Aorta (tissue), 5 donors: ENCODE results near the gene RCL1. TPM values are rescaled to one million over a fixed set of nuclear protein-coding genes. Genes with fewer than 3 reads are reported as not detected.

ENCODE experiments used
- ATAC-seq: fragments of 200-7000 bp; cut with Tn5 transposase; one replicate; pipeline ENCODE4 v1.9.1; 2022; ENCODE audit warnings: moderate library complexity; ENCODE audit not compliant: low FRiP score
- DNase-seq, 2 donors: peaks; one replicate each; pipeline ENCODE4 v3.0.0-alpha.2; 2020
- H3K27ac ChIP-seq, 2 donors: one replicate each; pipeline ENCODE4 v1.5.1; 2013; ENCODE audit warnings: low read length in 2 of 2, mild to moderate bottlenecking in 2 of 2, moderate library complexity in 2 of 2, control low read depth in 1 of 2, inconsistent platforms in 1 of 2, low read depth in 1 of 2
- H3K27me3 ChIP-seq, 2 donors: one replicate each; pipeline ENCODE4 v1.6.1; 2013; ENCODE audit warnings: control low read depth in 1 of 2, low read length in 1 of 2, mild to moderate bottlenecking in 1 of 2, moderate library complexity in 1 of 2; ENCODE audit not compliant: insufficient read depth in 2 of 2, control insufficient read depth in 1 of 2
- H3K36me3 ChIP-seq, 2 donors: one replicate each; pipeline ENCODE4 v1.6.1; 2013; ENCODE audit warnings: control low read depth in 1 of 2, low read length in 1 of 2, mild to moderate bottlenecking in 1 of 2; ENCODE audit not compliant: insufficient read depth in 2 of 2, control insufficient read depth in 1 of 2
- H3K4me1 ChIP-seq, 2 donors: one replicate each; pipeline ENCODE4 v1.6.1; 2013; ENCODE audit warnings: low read length in 2 of 2, control low read depth in 1 of 2, mild to moderate bottlenecking in 1 of 2, moderate library complexity in 1 of 2; ENCODE audit not compliant: insufficient read depth in 2 of 2, control insufficient read depth in 1 of 2
- H3K4me3 ChIP-seq, 2 donors: one replicate each; pipeline ENCODE4 v1.5.1; 2013; ENCODE audit warnings: low read length in 2 of 2, control low read depth in 1 of 2, mild to moderate bottlenecking in 1 of 2
- H3K9me3 ChIP-seq: one replicate; pipeline ENCODE4 v1.6.1; 2013; ENCODE audit warnings: mild to moderate bottlenecking, low read length; ENCODE audit not compliant: control insufficient read depth
- WGBS, 2 donors: extraction: QIAGEN DNeasy Blood & Tissue Kit; methylation state at CpG; one replicate each; pipeline ENCODE4 v1.1.7; 2013; 5-methylcytosine and 5-hydroxymethylcytosine counted together
- intact Hi-C, 2 donors: fragments of 100-400 bp; cut with DNase I; formaldehyde crosslinking; loops; one replicate each; pipeline versions ENCODE4 v1.14.2 to v1.15.0; 2022
- polyA plus RNA-seq, 2 donors: library from polyadenylated mRNA; stranded (reverse); fragments of 200-250 nt; gene quantifications; one replicate each; pipeline ENCODE4 v1.2.3, GENCODE V29; 2013
- total RNA-seq, 2 donors: library from RNA; stranded (reverse); fragmentation: NEBNext Ultra II Directional; extraction: Animal tissue kit (Norgen Biotek cat#: 25700); gene quantifications; one replicate each; pipeline ENCODE4 v1.2.1, GENCODE V29; 2021
- donor health status: healthy with polysubstance abuse.
- donor health status: Bipolar disorder and iron deficiency.
- donor health status: DM: no; HTN: no; CAD: no.
- donor health status: DM: no; HTN: no; CAD: no.
- donor health status: DM: yes; HTN: yes; CAD: no.

The RCL1 gene
- total and polyA plus RNA-seq, 4 donors: 10.8 to 41.9 (median 26.8) TPM

DNA sequence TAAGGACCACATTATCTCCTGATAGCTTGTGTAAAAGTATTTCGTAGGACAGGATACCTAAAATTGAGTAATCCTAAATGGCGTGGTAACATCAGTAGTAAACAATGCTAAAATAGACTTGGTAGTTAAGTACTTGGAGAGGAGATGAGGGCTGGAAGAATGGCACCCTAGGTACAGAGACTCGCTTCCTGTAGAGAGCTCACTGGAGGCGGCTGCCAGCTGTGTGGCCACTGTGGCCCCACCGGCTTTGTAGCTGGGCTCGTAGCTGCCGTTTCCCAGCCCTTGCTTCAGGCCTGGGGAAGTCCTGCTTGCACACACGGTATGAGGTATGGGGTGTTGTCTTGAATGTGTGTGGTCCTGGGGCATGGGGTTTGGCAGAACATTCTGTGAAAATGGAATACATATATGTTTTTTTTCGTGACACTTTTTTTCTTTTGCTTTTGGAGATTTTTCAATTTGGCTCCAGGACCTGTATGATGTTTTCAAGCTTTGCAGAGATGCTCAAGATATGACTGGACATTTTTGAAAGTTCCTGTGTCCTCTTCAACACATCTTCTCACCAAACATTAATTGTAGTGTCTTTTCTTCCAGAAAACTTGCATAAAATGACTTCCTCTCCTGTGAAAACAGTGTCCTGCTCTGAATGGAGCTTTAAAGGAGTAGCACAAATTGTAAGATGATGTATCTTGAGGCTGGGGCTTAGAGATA lies 58.0 kb downstream of the RCL1 start:
- peaks cover 3% of the 10 kb centered on the region in 2 donors for H3K36me3 ChIP-seq
- no peaks in the 10 kb centered on the region for H3K9me3 ChIP-seq
- H3K4me1 ChIP-seq: peaks cover 0 to 7% of the 10 kb centered on the region in 2 donors
- H3K4me3 ChIP-seq: no peak overlapping the region
- WGBS, 2 donors: 57 to 58% methylated on average over 9 of the region's 9 CpGs
- DNase-seq (no peak), ATAC-seq (peak; percentile 53)
- intact Hi-C loops: loop anchor here in 1 of 2 donors (5.0 kb wide), 1 partner anchor 88 kb away; no protein-coding TSS in a partner anchor
- peak overlapping the region in 1 of 2 donors; percentile 81 for H3K27ac ChIP-seq
- H3K27me3 ChIP-seq: no peaks in the 10 kb centered on the region

DNA sequence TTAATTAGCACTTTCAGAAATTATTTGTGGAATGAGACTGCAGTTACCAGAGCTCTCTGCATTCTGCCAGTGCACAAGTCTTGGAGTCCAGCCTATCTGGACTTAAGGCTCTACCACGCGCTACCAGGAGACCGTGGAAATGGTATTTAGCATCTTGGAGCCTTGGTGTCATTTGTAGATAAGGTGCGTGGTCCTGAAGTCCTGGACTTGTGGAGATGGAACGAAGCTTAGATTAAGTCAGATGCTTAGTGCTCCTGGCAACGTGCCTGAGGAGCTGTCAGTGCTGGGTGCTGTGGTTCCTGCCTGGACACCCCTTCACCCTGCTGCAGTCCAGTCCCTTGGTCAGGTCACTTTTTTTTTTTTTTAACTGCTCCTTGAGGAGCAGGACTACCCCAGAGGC lies 59.7 kb downstream of the RCL1 start:
- DNase-seq: no peak
- H3K36me3 ChIP-seq: peaks cover 3% of the 10 kb centered on the region in 2 donors
- no peak overlapping the region for H3K4me3 ChIP-seq
- peaks cover 0 to 14% of the 10 kb centered on the region in 2 donors for H3K4me1 ChIP-seq
- ATAC-seq: no peak
- no peaks in the 10 kb centered on the region for H3K9me3 ChIP-seq
- H3K27me3 ChIP-seq: no peaks in the 10 kb centered on the region
- peak overlapping the region in 1 of 2 donors; percentile 63 for H3K27ac ChIP-seq
- WGBS, 2 donors: 62 to 78% methylated on average over 6 of the region's 6 CpGs
- intact Hi-C loops: loop anchor here in 1 of 2 donors (5.0 kb wide), 1 partner anchor 90 kb away; no protein-coding TSS in a partner anchor

DNA sequence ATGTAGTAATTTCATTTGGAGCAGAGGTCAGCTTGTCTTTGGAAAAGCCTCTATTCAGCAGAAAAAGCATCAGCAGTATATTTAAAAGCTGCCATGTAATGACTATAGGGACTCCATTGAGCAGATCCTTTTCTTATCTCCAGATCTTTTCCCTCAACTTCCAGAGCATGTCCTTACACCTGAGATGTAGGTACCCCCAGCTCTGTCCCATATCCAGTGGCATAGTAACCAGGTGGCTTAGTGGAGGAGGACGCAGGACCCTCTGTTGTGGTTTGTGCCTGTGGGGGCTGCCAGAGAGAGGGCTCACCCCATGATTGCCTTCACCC lies 61.5 kb downstream of the RCL1 start:
- intact Hi-C loops: loop anchor here in 1 of 2 donors (5.0 kb wide), 1 partner anchor 92 kb away; no protein-coding TSS in a partner anchor
- Histone ChIP-seq H3K36me3 (peaks cover 3% of the 10 kb centered on the region in 2 donors), H3K4me3 (no peak overlapping the region), H3K4me1 (peaks cover 4 to 12% of the 10 kb centered on the region in 2 donors), H3K27ac (peak overlapping the region in 1 of 2 donors; percentile 57), H3K27me3 (no peaks in the 10 kb centered on the region), H3K9me3 (no peaks in the 10 kb centered on the region)
- WGBS, 2 donors: 100% methylated on average over 1 of the region's 1 CpG
- ATAC-seq (no peak), DNase-seq (no peak)

DNA sequence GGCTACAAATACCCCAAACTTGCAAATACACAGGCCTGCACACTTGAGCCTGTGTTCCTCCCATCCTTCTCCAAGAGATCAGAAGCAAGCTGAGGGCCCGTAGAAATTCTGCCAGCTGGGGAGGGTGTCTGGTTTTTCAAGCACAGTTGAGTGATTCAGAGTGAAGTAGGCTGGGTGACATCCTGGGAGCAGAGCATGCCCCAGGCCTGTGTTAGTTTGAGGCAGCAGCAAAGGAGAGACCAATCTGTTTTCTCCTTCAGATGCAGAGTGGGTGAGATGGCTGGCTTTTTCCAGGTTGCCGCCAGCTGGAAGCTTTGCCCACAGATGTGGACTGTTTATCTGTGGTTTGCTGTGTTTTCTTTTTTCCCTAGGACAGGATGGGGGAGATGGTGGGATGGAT lies 63.1 kb downstream of the RCL1 start:
- peak overlapping the region; percentile 69 to 77 for H3K27ac ChIP-seq
- WGBS, 2 donors: 10 to 11% methylated on average over 2 of the region's 2 CpGs

DNA sequence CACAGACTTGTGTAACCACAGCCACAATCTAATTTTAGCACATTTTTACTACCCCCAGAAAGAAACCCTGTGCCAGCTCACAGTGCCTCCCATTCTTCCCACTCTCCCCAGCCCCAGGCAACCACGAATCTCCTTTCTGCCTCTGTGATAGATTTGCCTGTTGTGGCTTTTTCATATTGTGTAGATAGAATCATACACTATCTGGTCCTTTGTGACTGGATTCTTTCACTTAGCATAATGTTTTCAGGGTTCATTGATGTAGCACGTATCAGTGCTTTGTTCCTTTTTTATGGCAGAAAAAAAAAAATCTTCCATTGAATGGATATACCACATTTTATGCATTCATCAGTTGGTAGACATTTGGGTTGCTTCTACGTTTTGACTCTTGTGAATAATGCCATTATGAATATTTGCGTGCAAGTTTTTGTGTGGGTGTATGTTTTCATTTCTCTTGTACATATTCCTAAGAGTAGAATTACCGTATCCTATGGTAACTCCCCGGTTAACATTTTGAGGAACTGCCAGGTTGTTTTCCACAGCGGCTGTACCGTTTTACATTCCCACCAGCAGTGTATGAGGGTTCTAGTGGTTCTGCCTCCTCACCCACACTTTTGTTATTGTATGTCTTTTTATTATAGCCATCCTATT lies 64.5 kb downstream of the RCL1 start:
- ATAC-seq (no peak), DNase-seq (no peak)
- Histone ChIP-seq H3K27ac (peak overlapping the region; percentile 28 to 32), H3K4me1 (peaks cover 9 to 11% of the 10 kb centered on the region in 2 donors), H3K36me3 (peaks cover 0 to 3% of the 10 kb centered on the region in 2 donors), H3K9me3 (no peaks in the 10 kb centered on the region), H3K4me3 (no peak overlapping the region), H3K27me3 (no peaks in the 10 kb centered on the region)
- WGBS, 2 donors: 62% methylated on average over 8 of the region's 8 CpGs
- intact Hi-C loops: no loop called here

More for the DNA sequence above, 63.1 kb downstream of the RCL1 start:
- no peaks in the 10 kb centered on the region for H3K9me3 ChIP-seq
- peak; percentile 65 to 76 for DNase-seq
- peaks cover 0 to 3% of the 10 kb centered on the region in 2 donors for H3K36me3 ChIP-seq
- no peaks in the 10 kb centered on the region for H3K27me3 ChIP-seq
- no peak overlapping the region for H3K4me3 ChIP-seq
- peaks cover 4 to 9% of the 10 kb centered on the region in 2 donors for H3K4me1 ChIP-seq
- peak; percentile 67 for ATAC-seq
- intact Hi-C loops: no loop called here

DNA sequence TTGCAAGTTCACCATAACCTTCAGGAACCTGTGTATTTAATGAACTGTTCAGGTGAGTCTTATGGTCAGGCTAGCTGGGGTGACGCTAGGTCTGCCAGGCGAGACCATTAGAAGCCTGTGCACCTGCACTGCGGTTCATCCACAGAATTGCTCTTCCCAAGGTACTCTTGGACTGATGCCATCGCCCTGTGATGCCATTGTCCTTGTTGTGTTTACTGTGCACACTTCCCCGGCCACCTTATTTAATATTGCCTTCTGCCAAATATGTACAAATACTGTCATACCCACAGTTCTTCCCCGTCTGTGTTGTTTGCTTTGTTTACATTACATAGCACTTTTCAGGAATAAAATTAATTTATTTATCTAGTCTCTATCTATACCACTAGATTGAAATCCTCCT lies 66.3 kb downstream of the RCL1 start:
- Histone ChIP-seq H3K4me1 (peaks cover 16 to 18% of the 10 kb centered on the region in 2 donors), H3K4me3 (no peak overlapping the region), H3K27ac (peak overlapping the region in 1 of 2 donors; percentile 12), H3K27me3 (no peaks in the 10 kb centered on the region), H3K36me3 (no peaks in the 10 kb centered on the region), H3K9me3 (no peaks in the 10 kb centered on the region)
- DNase-seq: no peak
- intact Hi-C loops: no loop called here
- ATAC-seq: no peak
- WGBS, 2 donors: 92 to 96% methylated on average over 6 of the region's 6 CpGs

DNA sequence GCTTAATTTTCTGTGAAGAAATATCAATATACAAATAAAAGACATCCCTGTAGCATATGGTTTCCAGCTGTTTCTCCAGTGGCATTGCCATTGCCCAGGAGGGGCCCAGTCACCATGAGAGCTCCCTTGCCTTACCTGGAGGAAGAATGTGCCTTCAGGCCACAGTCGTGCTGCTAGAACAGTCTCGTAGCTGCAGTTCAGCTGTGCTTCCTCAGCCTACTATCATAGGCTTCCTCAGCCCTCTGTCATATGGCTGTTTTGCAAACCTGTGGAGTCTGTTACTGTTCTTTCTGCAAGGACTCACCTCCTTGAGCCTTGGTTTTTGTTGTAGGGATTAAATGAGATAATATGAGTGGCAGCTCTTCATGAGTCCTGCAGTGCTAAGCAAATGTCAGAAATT lies 67.6 kb downstream of the RCL1 start:
- no peak overlapping the region for H3K27ac ChIP-seq
- 71 to 97% methylated on average over 2 of the region's 2 CpGs for WGBS, 2 donors
- peaks cover 14 to 18% of the 10 kb centered on the region in 2 donors for H3K4me1 ChIP-seq
- DNase-seq: no peak
- no peaks in the 10 kb centered on the region for H3K27me3 ChIP-seq
- H3K4me3 ChIP-seq: no peak overlapping the region
- H3K9me3 ChIP-seq: no peaks in the 10 kb centered on the region
- no peaks in the 10 kb centered on the region for H3K36me3 ChIP-seq
- intact Hi-C loops: no loop called here
- ATAC-seq: no peak

DNA sequence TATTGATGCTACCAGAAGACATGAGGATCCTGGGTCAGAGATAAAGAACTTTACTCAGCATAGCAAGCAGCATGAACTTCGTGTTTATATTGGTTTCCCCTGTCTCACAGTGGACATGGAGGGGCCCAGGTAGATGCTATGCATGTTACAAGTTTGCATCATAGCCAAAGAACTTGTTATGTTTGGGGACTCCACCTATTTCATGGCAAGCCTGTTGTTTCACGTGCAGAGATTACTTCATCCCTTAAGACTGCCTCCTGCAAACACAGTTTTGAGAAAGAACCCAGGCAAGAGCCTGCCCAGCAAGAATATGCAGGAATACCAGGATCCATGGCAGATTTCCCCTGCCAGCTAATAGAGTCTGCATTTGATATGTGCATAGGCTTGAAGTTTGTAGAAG lies 68.4 kb downstream of the RCL1 start:
- WGBS, 2 donors: 48 to 53% methylated on average over 2 of the region's 2 CpGs
- H3K36me3 ChIP-seq: no peaks in the 10 kb centered on the region
- intact Hi-C loops: no loop called here
- H3K27me3 ChIP-seq: no peaks in the 10 kb centered on the region
- peak overlapping the region in 1 of 2 donors; percentile 1 for H3K27ac ChIP-seq
- H3K4me3 ChIP-seq: no peak overlapping the region
- DNase-seq (no peak), ATAC-seq (no peak)
- no peaks in the 10 kb centered on the region for H3K9me3 ChIP-seq
- peaks cover 11 to 20% of the 10 kb centered on the region in 2 donors for H3K4me1 ChIP-seq
